GM18951 (cell line): ENCODE data around the gene ETS1.

Experiments
- POLR2A ChIP-seq: IDR thresholded peaks from 4 replicates; pipeline ENCODE4 v1.6.1; 2011; ENCODE audit warnings: mild to moderate bottlenecking; ENCODE audit not compliant: insufficient read length, insufficient read depth; ENCODE audit errors: extremely low read depth
- in situ Hi-C: fragments of 300-500 bp; cut with MboI; formaldehyde crosslinking; loops from one replicate; pipeline ENCODE4 v1.12.0; 2022; ENCODE audit warnings: low sequenced_read_pairs, mixed read lengths, inconsistent platforms; ENCODE audit not compliant: unreplicated experiment

ETS1 gene, protein sequence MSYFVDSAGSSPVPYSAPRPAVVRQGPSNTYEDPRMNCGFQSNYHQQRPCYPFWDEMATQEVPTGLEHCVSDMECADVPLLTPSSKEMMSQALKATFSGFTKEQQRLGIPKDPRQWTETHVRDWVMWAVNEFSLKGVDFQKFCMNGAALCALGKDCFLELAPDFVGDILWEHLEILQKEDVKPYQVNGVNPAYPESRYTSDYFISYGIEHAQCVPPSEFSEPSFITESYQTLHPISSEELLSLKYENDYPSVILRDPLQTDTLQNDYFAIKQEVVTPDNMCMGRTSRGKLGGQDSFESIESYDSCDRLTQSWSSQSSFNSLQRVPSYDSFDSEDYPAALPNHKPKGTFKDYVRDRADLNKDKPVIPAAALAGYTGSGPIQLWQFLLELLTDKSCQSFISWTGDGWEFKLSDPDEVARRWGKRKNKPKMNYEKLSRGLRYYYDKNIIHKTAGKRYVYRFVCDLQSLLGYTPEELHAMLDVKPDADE

GRCh38 chr11:128587415-128587814, at the start of gene ETS1:
Gene ETS1, minus strand, starts transcription at chr11:128587558. Its CDS starts 14,428 bp downstream, at chr11:128573130.
- in situ Hi-C loops, result no loop called here
- no peak for TF ChIP-seq POLR2A

GRCh38 chr11:128634395-128634794, 47.0 kb upstream of the ETS1 start:
- no peak for TF ChIP-seq POLR2A
- in situ Hi-C loops, result loop anchor here (5.0 to 25.0 kb wide), 4 partner anchors 190 to 597 kb away; no protein-coding TSS in a partner anchor

DNA sequence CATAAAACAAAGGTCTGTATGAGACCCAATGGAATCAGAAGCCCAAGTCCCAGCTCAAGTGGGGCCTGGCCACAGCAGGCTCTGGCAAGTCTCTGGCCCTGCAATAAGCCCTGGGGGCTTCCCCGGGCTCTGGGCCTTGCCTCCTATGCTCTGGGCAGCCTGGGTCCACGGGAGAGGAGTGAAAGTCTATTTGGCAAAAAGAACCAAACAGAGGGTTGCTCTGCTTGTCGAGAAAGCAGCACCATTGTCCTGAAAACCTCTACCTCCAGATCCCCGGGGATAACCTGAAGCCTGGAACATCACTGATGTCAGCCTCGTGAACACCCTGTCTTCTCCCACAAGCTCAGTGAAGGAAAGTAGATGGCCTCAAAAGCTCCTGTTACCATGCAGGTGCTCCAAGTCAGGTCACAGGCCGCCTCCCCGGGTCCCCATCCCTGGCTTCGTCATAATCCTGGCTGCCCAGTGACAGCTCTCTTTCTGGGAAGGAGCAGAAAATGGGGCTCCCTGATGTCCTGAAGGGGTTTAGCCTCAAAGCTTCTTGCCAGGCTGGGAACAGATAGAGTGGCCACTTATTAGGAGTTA, 46.1 kb upstream of the ETS1 start:
- TF ChIP-seq POLR2A, result no peak
- in situ Hi-C loops, result loop anchor here (5.0 to 25.0 kb wide), 4 partner anchors 191 to 596 kb away; no protein-coding TSS in a partner anchor

GRCh38 chr11:128632141-128632791, 44.9 kb upstream of the ETS1 start:
- in situ Hi-C loops, result loop anchor here (5.0 to 25.0 kb wide), 4 partner anchors 193 to 595 kb away; no protein-coding TSS in a partner anchor

DNA sequence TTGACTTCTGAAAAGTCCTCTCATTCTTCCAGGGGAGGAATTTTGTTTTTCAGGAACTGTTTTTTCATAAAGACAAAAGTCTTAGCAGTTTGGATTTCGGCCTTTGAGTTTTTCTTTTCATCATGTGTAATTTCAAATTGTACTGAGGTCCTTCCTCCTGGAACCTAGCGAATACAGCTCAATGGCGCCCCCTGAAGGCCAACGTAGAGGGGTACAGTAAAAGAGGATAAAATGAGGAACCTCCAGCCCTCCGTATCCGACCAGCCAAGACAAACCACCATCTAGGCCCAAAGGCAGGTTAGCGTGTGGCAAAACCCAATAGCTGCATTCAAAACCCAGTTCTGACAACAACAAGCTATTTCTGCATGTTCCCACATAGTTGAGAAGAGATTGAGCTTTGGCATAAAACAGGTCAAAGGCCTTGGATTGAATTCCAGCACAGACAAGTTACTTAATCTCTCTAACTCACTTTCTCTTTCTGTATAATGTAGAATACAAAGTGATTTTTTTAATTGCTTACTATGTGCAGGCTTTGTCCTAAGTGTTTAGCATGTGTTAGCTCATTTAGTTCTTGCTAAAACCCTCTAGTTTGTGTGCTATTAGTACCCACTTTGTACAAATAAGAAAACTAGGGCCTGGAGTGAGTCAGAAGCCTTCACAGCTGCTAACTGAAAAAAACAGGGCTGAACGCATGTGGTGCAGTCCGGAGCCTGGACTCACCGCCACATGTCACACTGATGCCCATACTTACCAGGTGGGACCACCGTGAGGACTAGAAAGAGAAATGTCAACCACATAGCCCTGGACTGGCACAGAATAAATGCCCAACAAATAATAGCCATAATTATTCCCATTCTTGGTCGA, 43.2 kb upstream of the ETS1 start:
- in situ Hi-C loops, result loop anchor here (5.0 to 25.0 kb wide), 4 partner anchors 194 to 593 kb away; no protein-coding TSS in a partner anchor
- no peak for TF ChIP-seq POLR2A

More at GRCh38 chr11:128632141-128632791, 44.9 kb upstream of the ETS1 start:
- TF ChIP-seq POLR2A, result no peak

- TF ChIP-seq POLR2A, result no peak
- in situ Hi-C loops, result loop anchor here (5.0 to 25.0 kb wide), 4 partner anchors 195 to 592 kb away; no protein-coding TSS in a partner anchor
Measured at GRCh38 chr11:128629516-128630106, 42.3 kb upstream of the ETS1 start.

GRCh38 chr11:128628686-128629085, 41.3 kb upstream of the ETS1 start:
- in situ Hi-C loops, result loop anchor here (25.0 kb wide), 1 partner anchor 591 kb away; no protein-coding TSS in a partner anchor

GRCh38 chr11:128628325-128628673, 40.9 kb upstream of the ETS1 start:
- in situ Hi-C loops, result loop anchor here (25.0 kb wide), 1 partner anchor 591 kb away; no protein-coding TSS in a partner anchor

More at GRCh38 chr11:128628686-128629085, 41.3 kb upstream of the ETS1 start:
- TF ChIP-seq POLR2A, result peak; percentile 48

GRCh38 chr11:128627666-128628324, 40.4 kb upstream of the ETS1 start:
- in situ Hi-C loops, result loop anchor here (25.0 kb wide), 1 partner anchor 590 kb away; no protein-coding TSS in a partner anchor
- TF ChIP-seq POLR2A, result no peak

More at GRCh38 chr11:128628325-128628673, 40.9 kb upstream of the ETS1 start:
- no peak for TF ChIP-seq POLR2A

GRCh38 chr11:128626913-128627665, 39.7 kb upstream of the ETS1 start:
- in situ Hi-C loops, result loop anchor here (25.0 kb wide), 1 partner anchor 590 kb away; no protein-coding TSS in a partner anchor
- TF ChIP-seq POLR2A, result no peak

GRCh38 chr11:128625746-128626145, 38.4 kb upstream of the ETS1 start:
- in situ Hi-C loops, result loop anchor here (25.0 kb wide), 1 partner anchor 588 kb away; no protein-coding TSS in a partner anchor
- TF ChIP-seq POLR2A, result no peak

DNA sequence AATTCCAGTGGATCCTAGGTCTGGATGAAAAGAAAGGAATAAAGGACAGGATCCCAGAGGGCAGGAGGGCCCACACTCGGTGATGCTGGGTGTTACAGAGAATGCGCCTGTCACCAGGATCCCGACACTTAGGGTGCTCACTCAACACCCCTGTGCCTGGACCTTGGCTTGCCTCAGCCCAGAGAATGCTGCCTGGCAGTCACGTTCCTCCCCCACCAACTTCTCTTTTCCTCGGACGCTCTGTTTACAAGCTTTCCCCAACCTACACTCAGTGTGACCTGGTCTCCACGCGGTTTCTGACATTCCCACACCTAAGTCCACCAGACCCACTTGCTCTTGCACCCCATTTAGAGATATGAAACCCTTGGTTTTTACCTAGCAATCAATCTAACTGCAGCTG, 38.0 kb upstream of the ETS1 start:
- in situ Hi-C loops, result loop anchor here (25.0 kb wide), 1 partner anchor 588 kb away; no protein-coding TSS in a partner anchor
- no peak for TF ChIP-seq POLR2A
